CD14-positive monocyte (primary cell): ENCODE measurements around the gene TM4SF18. TPM values are rescaled to one million over a fixed set of nuclear protein-coding genes. Genes with fewer than 3 reads are reported as not detected.
A peak's percentile ranks its signal among the peaks of the same experiment; 100 is the strongest.

ENCODE experiments used
- DNase-seq, 3 donors: peaks; one replicate each; pipeline ENCODE4 v3.0.0-alpha.2; 2011 to 2022
- H2AFZ ChIP-seq: 2 replicates; pipeline ENCODE4 v1.6.0; 2012; ENCODE audit warnings: mild to moderate bottlenecking, low read depth, low read length, inconsistent platforms; ENCODE audit not compliant: insufficient read depth, poor library complexity, severe bottlenecking
- H3K27ac ChIP-seq, 2 donors: 1 replicate in 1 of 2; 2 replicates in 1 of 2; pipeline ENCODE4 v1.5.1; 2012 to 2013; ENCODE audit warnings: low read length in 2 of 2, control low read depth in 1 of 2, inconsistent platforms in 1 of 2, low read depth in 1 of 2, mild to moderate bottlenecking in 1 of 2
- H3K27me3 ChIP-seq, 2 donors: one replicate each; pipeline versions ENCODE4 v1.6.0 to v1.6.1; 2011 to 2013; ENCODE audit warnings: low read length in 2 of 2; ENCODE audit not compliant: control insufficient read depth in 2 of 2, insufficient read depth in 2 of 2
- H3K36me3 ChIP-seq, 2 donors: replicated peaks in 1 of 2; 1 replicate in 1 of 2; 2 replicates in 1 of 2; pipeline versions ENCODE4 v1.5.1 to v1.6.1; 2012 to 2013; ENCODE audit warnings: low read length in 2 of 2, control low read depth in 1 of 2, inconsistent platforms in 1 of 2, mild to moderate bottlenecking in 1 of 2; ENCODE audit not compliant: insufficient read depth in 2 of 2, control insufficient read depth in 1 of 2
- H3K4me1 ChIP-seq, 2 donors: 1 replicate in 1 of 2; 2 replicates in 1 of 2; pipeline versions ENCODE4 v1.5.1 to v1.6.1; 2012 to 2013; ENCODE audit warnings: low read length in 2 of 2, control low read depth in 1 of 2, inconsistent platforms in 1 of 2, mild to moderate bottlenecking in 1 of 2, moderate library complexity in 1 of 2; ENCODE audit not compliant: insufficient read depth in 2 of 2, control insufficient read depth in 1 of 2
- H3K4me2 ChIP-seq: replicated peaks from 2 replicates; pipeline ENCODE3; 2012; ENCODE audit warnings: low read length, moderate library complexity, mild to moderate bottlenecking; ENCODE audit not compliant: poor library complexity, severe bottlenecking; ENCODE audit errors: extremely low read depth
- H3K4me3 ChIP-seq, 3 experiments: fragments of 200-600 bp in 1 of 3; sonication (generic) in 1 of 3; replicated peaks in 1 of 3; 1 replicate in 2 of 3; 2 replicates in 1 of 3; pipeline ENCODE4 v1.5.1; 2011 to 2013; ENCODE audit warnings: low read length in 3 of 3, mild to moderate bottlenecking in 3 of 3, control low read depth in 2 of 3, low read depth in 2 of 3, inconsistent platforms in 1 of 3, moderate library complexity in 1 of 3
- H3K79me2 ChIP-seq: 2 replicates; pipeline ENCODE4 v1.6.0; 2012; ENCODE audit warnings: mild to moderate bottlenecking, control low read depth, inconsistent platforms, low read length, moderate library complexity; ENCODE audit not compliant: insufficient read depth
- H3K9ac ChIP-seq: 2 replicates; pipeline ENCODE4 v1.6.0; 2017; ENCODE audit warnings: low read length, mild to moderate bottlenecking; ENCODE audit not compliant: insufficient read depth, poor library complexity, severe bottlenecking
- H3K9me3 ChIP-seq, 2 donors: replicated peaks in 1 of 2; 1 replicate in 1 of 2; 2 replicates in 1 of 2; pipeline versions ENCODE4 v1.5.1 to v1.6.1; 2012 to 2013; ENCODE audit warnings: low read length in 2 of 2, control low read depth in 1 of 2; ENCODE audit not compliant: control insufficient read depth in 1 of 2, insufficient read depth in 1 of 2
- H4K20me1 ChIP-seq: 2 replicates; pipeline ENCODE4 v1.6.0; 2012; ENCODE audit warnings: mild to moderate bottlenecking, low read length, control low read depth, moderate library complexity; ENCODE audit not compliant: insufficient read depth
- H3K27ac Mint-ChIP-seq, 7 donors: one replicate each; pipeline ENCODE4 v1.8.0; 2020; ENCODE audit warnings: mild to moderate bottlenecking in 7 of 7, mixed read lengths in 7 of 7, moderate library complexity in 6 of 7, inconsistent platforms in 2 of 7
- H3K27me3 Mint-ChIP-seq, 3 donors: one replicate each; pipeline ENCODE4 v1.8.0; 2021 to 2022; ENCODE audit warnings: low read depth in 3 of 3, mild to moderate bottlenecking in 3 of 3, mixed read lengths in 3 of 3, moderate library complexity in 3 of 3, inconsistent platforms in 1 of 3
- H3K36me3 Mint-ChIP-seq, 2 donors: one replicate each; pipeline ENCODE4 v1.8.0; 2020; ENCODE audit warnings: mixed read lengths in 2 of 2, inconsistent platforms in 1 of 2, mild to moderate bottlenecking in 1 of 2
- H3K4me1 Mint-ChIP-seq: one replicate; pipeline ENCODE4 v1.8.0; 2020; ENCODE audit warnings: mild to moderate bottlenecking, mixed read lengths
- H3K4me3 Mint-ChIP-seq, 2 donors: one replicate each; pipeline ENCODE4 v1.8.0; 2020; ENCODE audit warnings: mild to moderate bottlenecking in 2 of 2, mixed read lengths in 2 of 2, moderate library complexity in 1 of 2
- H3K9me3 Mint-ChIP-seq, 7 donors: one replicate each; pipeline ENCODE4 v1.8.0; 2020 to 2022; ENCODE audit warnings: mixed read lengths in 7 of 7, mild to moderate bottlenecking in 6 of 7, moderate library complexity in 6 of 7, inconsistent platforms in 2 of 7
- WGBS: methylation state at CpG from one replicate; pipeline ENCODE4 v1.1.5; 2013; ENCODE audit warnings: missing lambda C conversion rate; ENCODE audit not compliant: insufficient coverage; 5-methylcytosine and 5-hydroxymethylcytosine counted together
- intact Hi-C, 2 donors: fragments of 100-400 bp; cut with micrococcal nuclease; formaldehyde crosslinking; loops; one replicate each; pipeline versions ENCODE4 v1.15.0 to v1.15.1; 2023
- polyA plus RNA-seq, 3 donors: library from polyadenylated mRNA; depleted of rRNA in 1 of 3; unstranded in 2 of 3; stranded (reverse) in 1 of 3; fragments of 300-500 nt in 2 of 3; fragments of >200 nt in 1 of 3; fragmentation: Illumina TruSeq in 2 of 3; gene quantifications; 1 replicate in 2 of 3; 2 replicates in 1 of 3; pipeline ENCODE4 v1.2.3, GENCODE V29; 2012 to 2021
- TF ChIP-seq, protein P1 (sequence below): fragments of 200-600 bp; IDR thresholded peaks from one replicate; pipeline ENCODE4 v1.8.0; 2022; ENCODE audit warnings: antibody characterized with exemption, mild to moderate bottlenecking

Gene TM4SF18
- polyA plus RNA-seq, 3 donors, result not detected

DNA sequence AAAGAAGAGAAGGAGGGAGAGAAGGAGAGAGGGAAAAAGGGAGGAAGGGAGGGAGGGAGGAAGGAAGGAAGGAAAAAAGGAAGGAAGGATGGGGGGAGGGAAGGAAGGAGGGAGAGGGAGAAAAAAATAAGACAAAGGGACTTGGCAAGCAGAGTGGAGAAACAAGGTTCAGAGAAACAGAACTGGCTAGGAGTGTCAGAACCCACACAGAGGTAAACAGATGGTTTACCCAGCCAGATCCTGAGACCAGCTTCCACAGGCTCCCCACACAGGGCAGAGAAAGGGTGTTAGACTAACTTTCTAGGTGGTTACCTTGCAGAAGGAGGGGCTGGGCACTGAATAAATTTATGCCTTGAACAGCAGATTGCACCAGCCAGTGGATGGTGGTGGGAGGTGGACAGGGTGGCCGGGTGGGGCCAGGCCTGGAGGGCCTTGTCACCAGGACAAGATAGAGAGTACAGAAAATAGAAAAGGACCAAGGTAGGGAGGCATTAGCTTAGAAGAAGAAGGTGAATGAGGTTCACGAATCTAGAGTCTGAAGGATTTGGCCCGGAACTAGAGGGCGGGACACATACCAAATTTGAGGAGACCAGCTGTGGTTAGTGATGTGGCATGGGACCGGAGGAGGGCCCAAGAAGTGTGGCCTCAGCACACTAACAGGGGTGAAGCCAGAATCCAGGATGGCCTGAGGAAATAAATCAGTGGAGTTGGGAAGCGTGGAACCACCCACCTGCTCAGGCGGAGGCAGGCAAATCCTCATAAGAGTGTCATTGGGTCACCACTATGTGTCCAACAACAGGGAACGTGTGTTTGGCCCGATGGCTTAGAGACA lies 45.3 kb upstream of the TM4SF18 start:
- 85% methylated on average over 7 of the region's 9 CpGs for WGBS
- H3K27ac ChIP-seq, result peak overlapping the region in 1 of 2 donors; percentile 21
- H4K20me1 ChIP-seq, result no peaks in the 10 kb centered on the region
- H2AFZ ChIP-seq, result no peak overlapping the region
- peaks cover 0 to 8% (median 2%) of the 10 kb centered on the region in 3 donors for H3K27me3 Mint-ChIP-seq
- H3K36me3 Mint-ChIP-seq, result no peaks in the 10 kb centered on the region
- DNase-seq, result no peak
- peak overlapping the region in 2 of 7 donors; percentile 32 to 37 for H3K27ac Mint-ChIP-seq
- H3K4me3 ChIP-seq, result no peak overlapping the region
- H3K9ac ChIP-seq, result no peak overlapping the region
- TF ChIP-seq, protein P1, sequence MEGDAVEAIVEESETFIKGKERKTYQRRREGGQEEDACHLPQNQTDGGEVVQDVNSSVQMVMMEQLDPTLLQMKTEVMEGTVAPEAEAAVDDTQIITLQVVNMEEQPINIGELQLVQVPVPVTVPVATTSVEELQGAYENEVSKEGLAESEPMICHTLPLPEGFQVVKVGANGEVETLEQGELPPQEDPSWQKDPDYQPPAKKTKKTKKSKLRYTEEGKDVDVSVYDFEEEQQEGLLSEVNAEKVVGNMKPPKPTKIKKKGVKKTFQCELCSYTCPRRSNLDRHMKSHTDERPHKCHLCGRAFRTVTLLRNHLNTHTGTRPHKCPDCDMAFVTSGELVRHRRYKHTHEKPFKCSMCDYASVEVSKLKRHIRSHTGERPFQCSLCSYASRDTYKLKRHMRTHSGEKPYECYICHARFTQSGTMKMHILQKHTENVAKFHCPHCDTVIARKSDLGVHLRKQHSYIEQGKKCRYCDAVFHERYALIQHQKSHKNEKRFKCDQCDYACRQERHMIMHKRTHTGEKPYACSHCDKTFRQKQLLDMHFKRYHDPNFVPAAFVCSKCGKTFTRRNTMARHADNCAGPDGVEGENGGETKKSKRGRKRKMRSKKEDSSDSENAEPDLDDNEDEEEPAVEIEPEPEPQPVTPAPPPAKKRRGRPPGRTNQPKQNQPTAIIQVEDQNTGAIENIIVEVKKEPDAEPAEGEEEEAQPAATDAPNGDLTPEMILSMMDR, result no peak
- peaks cover 0 to 9% (median 3%) of the 10 kb centered on the region in 7 donors for H3K9me3 Mint-ChIP-seq
- H3K36me3 ChIP-seq, result no peaks in the 10 kb centered on the region
- H3K4me2 ChIP-seq, result no peak overlapping the region
- peaks cover 41% of the 10 kb centered on the region for H3K4me1 Mint-ChIP-seq
- H3K9me3 ChIP-seq, result peaks cover 0 to 3% of the 10 kb centered on the region in 2 donors
- H3K79me2 ChIP-seq, result no peaks in the 10 kb centered on the region
- intact Hi-C loops, result loop anchor here in 1 of 2 donors (10.0 kb wide), 1 partner anchor 96 kb away; the partner anchor contains the start of gene TM4SF4
- H3K4me1 ChIP-seq, result peaks cover 34 to 45% of the 10 kb centered on the region in 2 donors
- no peaks in the 10 kb centered on the region for H3K27me3 ChIP-seq
- peak overlapping the region in 1 of 2 donors; percentile 54 for H3K4me3 Mint-ChIP-seq

DNA sequence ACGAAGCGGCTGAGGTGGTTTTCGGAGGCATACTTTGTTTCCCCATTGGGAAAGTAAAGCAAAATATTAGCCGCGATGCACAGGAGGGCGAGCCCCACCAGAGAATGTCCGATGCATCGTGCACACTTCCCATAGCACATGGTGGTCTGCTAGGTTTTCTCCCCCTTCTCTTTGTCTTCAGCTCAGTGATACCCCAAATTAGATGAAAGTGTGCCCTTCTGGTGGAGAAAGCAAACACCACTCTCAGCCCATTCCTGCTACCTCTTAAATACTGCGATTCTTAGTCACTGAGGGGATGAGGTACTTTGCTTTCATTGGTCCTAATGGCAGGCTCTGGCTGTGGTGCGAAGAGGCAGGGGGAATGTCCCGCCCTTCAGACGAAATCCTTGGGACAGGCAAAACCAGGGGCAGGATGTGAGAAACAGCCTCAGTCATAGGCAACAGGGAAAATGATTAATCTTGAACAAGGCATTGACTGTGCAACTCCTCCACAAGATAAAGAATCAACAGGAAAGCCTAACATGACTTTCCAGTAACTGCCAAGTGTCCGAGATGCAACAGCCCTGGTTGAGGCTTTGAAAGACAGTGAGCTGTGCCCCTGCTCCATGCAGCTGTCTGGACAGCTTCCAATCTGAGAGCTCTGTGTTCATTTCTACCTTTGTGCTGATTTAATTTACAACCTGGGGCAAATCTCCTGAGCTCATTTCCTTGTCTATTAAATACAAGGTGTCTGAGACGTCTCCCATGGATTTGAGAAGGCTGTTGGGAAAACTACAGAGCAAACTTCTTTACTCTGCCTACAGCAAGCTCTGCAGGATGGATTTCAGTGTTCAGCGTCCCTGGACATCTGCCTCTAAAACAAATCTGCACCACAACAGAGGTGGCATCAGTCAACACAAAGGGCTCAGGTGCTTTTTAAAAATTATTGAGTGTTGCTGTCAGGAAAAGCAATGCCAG lies 44.2 kb upstream of the TM4SF18 start, which contains the start of gene TM4SF1:
Gene TM4SF1 (minus strand): TSS at position 242 of the 957 bp plus-strand sequence. CDS start 102 bp downstream, at position 140.
- intact Hi-C loops, result loop anchor here in 1 of 2 donors (10.0 kb wide), 1 partner anchor 97 kb away; the partner anchor contains the start of gene TM4SF4
- peak in 2 of 3 donors; percentile 25 to 60 for DNase-seq
- Histone ChIP-seq H3K27ac (peak within 1 kb of the TSS in 1 of 2 donors; percentile 21), H3K4me2 (peak within 1 kb of the TSS; percentile 30), H4K20me1 (no peaks in the 10 kb centered on the region), H3K27me3 (no peaks in the 10 kb centered on the region), H3K9me3 (peaks cover 0 to 3% of the 10 kb centered on the region in 2 donors), H3K9ac (no peak within 1 kb of the TSS), H3K79me2 (no peaks in the 10 kb centered on the region), H3K36me3 (no peaks in the 10 kb centered on the region), H2AFZ (no peak within 1 kb of the TSS), H3K4me3 (peak within 1 kb of the TSS in 1 of 3 experiments; percentile 18), H3K4me1 (peaks cover 44 to 55% of the 10 kb centered on the region in 2 donors)
- Mint-ChIP-seq H3K36me3 (no peaks in the 10 kb centered on the region), H3K27me3 (peaks cover 0 to 8% (median 2%) of the 10 kb centered on the region in 3 donors), H3K9me3 (peaks cover 0 to 9% (median 3%) of the 10 kb centered on the region in 7 donors), H3K27ac (peak within 1 kb of the TSS in 2 of 7 donors; percentile 37 to 80), H3K4me3 (peak within 1 kb of the TSS in 1 of 2 donors; percentile 54), H3K4me1 (peaks cover 49% of the 10 kb centered on the region)
- WGBS, result 74% methylated on average over 6 of the region's 15 CpGs
- TF ChIP-seq, protein P1, result no peak
